Loucy (cell line): ENCODE measurements around the gene ANXA6.

ENCODE experiments used
- EZH2phosphoT487 ChIP-seq: fragments of 200-600 bp; IDR thresholded peaks from 2 replicates; pipeline ENCODE4 v1.6.1; 2018; ENCODE audit warnings: antibody characterized with exemption, mild to moderate bottlenecking, moderate library complexity, borderline replicate concordance
- TF ChIP-seq, protein P1 (sequence below): fragments of 200-600 bp; sonication (generic); conservative IDR thresholded peaks from 2 replicates; pipeline ENCODE4 v1.5.1; 2014; ENCODE audit warnings: mild to moderate bottlenecking, antibody characterized with exemption, low read length

DNA sequence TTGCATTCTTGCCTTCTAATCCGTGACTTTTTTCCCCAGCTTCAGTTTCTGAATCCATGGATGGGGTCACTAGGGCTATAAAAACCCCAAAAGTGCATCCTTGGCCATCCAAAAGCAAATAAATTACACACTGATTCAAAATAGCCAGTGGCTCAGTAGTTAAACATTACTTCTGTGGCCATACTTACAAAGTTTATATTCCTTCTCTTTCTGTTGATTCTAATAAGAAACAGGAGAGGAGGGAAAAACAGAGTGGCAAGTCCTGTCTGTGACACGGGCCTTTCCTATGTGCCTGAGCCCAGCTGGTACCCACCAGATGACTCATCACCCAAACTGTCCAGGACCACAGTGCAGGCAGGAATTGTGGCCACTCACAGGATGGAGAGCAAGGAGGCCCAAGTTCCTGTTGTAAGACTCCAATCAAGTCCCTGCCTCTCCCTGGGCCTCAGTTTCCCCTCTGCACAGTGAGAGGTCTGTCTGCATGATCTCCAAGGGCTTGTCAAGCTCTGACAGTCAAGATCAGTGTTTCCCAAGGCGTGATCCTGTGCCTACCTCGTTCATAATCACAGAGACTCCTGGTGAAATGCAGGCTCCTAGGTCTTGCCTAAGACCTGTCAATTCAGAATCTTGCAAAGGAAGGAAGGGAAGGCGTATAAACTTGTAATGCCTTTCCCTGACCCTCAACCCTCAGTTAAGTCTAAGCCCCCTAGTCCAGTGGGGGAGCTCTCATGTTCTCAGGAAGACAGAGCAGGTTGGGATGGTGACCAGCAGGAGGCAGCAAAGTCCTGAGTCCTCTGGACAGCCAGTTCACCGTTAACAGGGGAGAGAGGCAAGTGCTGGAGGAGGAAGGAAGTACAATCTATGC lies 106.3 kb downstream of the ANXA6 start:
- TF ChIP-seq, protein P1, sequence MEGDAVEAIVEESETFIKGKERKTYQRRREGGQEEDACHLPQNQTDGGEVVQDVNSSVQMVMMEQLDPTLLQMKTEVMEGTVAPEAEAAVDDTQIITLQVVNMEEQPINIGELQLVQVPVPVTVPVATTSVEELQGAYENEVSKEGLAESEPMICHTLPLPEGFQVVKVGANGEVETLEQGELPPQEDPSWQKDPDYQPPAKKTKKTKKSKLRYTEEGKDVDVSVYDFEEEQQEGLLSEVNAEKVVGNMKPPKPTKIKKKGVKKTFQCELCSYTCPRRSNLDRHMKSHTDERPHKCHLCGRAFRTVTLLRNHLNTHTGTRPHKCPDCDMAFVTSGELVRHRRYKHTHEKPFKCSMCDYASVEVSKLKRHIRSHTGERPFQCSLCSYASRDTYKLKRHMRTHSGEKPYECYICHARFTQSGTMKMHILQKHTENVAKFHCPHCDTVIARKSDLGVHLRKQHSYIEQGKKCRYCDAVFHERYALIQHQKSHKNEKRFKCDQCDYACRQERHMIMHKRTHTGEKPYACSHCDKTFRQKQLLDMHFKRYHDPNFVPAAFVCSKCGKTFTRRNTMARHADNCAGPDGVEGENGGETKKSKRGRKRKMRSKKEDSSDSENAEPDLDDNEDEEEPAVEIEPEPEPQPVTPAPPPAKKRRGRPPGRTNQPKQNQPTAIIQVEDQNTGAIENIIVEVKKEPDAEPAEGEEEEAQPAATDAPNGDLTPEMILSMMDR, result peak; percentile 97
- TF ChIP-seq EZH2phosphoT487, result no peak
